Measurements from ENCODE around the gene USP17L25.
"Not testable (repeated sequence)": the region's sequence is repeated elsewhere in the genome, so short reads cannot be mapped to it uniquely, and the experiment has no call there.

Gene USP17L25, protein sequence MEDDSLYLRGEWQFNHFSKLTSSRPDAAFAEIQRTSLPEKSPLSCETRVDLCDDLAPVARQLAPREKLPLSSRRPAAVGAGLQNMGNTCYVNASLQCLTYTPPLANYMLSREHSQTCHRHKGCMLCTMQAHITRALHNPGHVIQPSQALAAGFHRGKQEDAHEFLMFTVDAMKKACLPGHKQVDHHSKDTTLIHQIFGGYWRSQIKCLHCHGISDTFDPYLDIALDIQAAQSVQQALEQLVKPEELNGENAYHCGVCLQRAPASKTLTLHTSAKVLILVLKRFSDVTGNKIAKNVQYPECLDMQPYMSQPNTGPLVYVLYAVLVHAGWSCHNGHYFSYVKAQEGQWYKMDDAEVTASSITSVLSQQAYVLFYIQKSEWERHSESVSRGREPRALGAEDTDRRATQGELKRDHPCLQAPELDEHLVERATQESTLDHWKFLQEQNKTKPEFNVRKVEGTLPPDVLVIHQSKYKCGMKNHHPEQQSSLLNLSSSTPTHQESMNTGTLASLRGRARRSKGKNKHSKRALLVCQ

DNA sequence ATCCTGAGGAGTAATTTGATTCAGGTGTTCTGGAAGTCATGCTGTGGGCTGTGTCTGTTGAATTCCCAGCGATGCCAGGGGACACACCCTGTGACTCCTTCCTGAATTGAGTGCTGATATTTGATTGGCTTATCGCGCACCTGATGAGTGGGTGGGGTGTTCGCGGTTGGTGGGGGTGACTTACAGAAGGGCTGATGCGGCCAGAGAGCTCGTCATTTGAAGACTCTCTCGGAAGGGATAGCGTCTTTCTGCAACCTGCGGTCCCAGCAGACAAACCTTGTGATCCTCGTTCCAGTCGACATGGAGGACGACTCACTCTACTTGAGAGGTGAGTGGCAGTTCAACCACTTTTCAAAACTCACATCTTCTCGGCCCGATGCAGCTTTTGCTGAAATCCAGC lies at the start of gene USP17L25:
USP17L25 (plus strand) TSS at position 301 of the 400 bp plus-strand sequence; CDS start at position 301, 0 bp downstream.
- in situ Hi-C loops (cut with HindIII; ENCODE audit: low sequenced_read_pairs): not testable (repeated sequence)

DNA sequence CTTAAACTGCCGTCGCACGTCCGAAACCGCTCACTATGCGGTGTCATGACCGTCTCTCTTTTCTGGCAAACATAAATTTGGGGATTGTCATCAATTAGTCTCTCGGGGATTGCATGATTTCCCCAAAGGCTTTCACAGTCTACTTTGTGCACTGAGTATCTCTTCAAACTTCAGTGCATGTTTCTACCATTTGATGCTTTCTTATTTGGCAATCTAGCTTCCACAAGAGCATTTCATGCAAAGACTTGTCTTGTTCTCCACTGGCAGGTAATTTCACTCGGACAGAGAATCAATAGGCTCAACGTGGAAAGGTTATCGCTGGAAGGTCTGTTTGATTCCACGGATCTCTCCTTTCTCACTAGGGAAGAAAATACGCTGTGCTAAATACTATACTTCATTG lies 5.5 kb upstream of the USP17L25 start:
- in situ Hi-C loops (cut with HindIII; ENCODE audit: low sequenced_read_pairs): not testable (repeated sequence)

DNA sequence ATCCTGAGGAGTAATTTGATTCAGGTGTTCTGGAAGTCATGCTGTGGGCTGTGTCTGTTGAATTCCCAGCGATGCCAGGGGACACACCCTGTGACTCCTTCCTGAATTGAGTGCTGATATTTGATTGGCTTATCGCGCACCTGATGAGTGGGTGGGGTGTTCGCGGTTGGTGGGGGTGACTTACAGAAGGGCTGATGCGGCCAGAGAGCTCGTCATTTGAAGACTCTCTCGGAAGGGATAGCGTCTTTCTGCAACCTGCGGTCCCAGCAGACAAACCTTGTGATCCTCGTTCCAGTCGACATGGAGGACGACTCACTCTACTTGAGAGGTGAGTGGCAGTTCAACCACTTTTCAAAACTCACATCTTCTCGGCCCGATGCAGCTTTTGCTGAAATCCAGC lies 4.8 kb upstream of the USP17L25 start, which contains the start of gene USP17L24:
USP17L24 (plus strand) TSS at position 301 of the 400 bp plus-strand sequence; CDS start at position 301, 0 bp downstream.
- in situ Hi-C loops (cut with HindIII; ENCODE audit: low sequenced_read_pairs): not testable (repeated sequence)

DNA sequence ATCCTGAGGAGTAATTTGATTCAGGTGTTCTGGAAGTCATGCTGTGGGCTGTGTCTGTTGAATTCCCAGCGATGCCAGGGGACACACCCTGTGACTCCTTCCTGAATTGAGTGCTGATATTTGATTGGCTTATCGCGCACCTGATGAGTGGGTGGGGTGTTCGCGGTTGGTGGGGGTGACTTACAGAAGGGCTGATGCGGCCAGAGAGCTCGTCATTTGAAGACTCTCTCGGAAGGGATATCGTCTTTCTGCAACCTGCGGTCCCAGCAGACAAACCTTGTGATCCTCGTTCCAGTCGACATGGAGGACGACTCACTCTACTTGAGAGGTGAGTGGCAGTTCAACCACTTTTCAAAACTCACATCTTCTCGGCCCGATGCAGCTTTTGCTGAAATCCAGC lies 4.6 kb downstream of the USP17L25 start, which contains the start of gene USP17L26:
USP17L26 (plus strand) TSS at position 301 of the 400 bp plus-strand sequence; CDS start at position 301, 0 bp downstream.
- in situ Hi-C loops (cut with HindIII; ENCODE audit: low sequenced_read_pairs): not testable (repeated sequence)

DNA sequence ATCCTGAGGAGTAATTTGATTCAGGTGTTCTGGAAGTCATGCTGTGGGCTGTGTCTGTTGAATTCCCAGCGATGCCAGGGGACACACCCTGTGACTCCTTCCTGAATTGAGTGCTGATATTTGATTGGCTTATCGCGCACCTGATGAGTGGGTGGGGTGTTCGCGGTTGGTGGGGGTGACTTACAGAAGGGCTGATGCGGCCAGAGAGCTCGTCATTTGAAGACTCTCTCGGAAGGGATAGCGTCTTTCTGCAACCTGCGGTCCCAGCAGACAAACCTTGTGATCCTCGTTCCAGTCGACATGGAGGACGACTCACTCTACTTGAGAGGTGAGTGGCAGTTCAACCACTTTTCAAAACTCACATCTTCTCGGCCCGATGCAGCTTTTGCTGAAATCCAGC lies 9.4 kb downstream of the USP17L25 start, which contains the start of gene USP17L5:
USP17L5 (plus strand) TSS at position 301 of the 400 bp plus-strand sequence; CDS start at position 301, 0 bp downstream.
- in situ Hi-C loops (cut with HindIII; ENCODE audit: low sequenced_read_pairs): not testable (repeated sequence)

DNA sequence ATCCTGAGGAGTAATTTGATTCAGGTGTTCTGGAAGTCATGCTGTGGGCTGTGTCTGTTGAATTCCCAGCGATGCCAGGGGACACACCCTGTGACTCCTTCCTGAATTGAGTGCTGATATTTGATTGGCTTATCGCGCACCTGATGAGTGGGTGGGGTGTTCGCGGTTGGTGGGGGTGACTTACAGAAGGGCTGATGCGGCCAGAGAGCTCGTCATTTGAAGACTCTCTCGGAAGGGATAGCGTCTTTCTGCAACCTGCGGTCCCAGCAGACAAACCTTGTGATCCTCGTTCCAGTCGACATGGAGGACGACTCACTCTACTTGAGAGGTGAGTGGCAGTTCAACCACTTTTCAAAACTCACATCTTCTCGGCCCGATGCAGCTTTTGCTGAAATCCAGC lies 14.1 kb downstream of the USP17L25 start, which contains the start of gene USP17L27:
USP17L27 (plus strand) TSS at position 301 of the 400 bp plus-strand sequence; CDS start at position 301, 0 bp downstream.
- in situ Hi-C loops (cut with HindIII; ENCODE audit: low sequenced_read_pairs): not testable (repeated sequence)

DNA sequence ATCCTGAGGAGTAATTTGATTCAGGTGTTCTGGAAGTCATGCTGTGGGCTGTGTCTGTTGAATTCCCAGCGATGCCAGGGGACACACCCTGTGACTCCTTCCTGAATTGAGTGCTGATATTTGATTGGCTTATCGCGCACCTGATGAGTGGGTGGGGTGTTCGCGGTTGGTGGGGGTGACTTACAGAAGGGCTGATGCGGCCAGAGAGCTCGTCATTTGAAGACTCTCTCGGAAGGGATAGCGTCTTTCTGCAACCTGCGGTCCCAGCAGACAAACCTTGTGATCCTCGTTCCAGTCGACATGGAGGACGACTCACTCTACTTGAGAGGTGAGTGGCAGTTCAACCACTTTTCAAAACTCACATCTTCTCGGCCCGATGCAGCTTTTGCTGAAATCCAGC lies 18.9 kb downstream of the USP17L25 start, which contains the start of gene USP17L28:
USP17L28 (plus strand) TSS at position 301 of the 400 bp plus-strand sequence; CDS start at position 301, 0 bp downstream.
- in situ Hi-C loops (cut with HindIII; ENCODE audit: low sequenced_read_pairs): not testable (repeated sequence)

DNA sequence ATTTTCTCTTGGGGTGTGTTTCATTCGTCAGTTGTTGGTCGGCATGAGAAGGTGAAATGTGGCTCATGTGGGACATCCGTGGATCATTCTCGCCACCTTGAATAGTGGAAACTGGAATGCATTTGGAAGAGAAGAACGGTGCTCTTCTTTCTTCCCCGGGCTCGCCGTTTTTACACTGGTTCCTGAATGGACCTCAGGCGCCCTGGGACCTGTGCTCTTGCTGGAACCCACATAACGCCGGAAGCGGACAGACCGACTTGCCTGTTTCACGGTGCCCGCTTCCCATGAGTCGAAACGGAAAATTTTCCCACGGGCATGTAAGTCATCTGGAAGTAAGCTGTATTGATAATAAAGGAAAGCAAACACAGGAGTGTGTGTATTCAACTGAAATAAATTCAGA lies 21.2 kb downstream of the USP17L25 start:
- in situ Hi-C loops (cut with HindIII; ENCODE audit: low sequenced_read_pairs): not testable (repeated sequence)

DNA sequence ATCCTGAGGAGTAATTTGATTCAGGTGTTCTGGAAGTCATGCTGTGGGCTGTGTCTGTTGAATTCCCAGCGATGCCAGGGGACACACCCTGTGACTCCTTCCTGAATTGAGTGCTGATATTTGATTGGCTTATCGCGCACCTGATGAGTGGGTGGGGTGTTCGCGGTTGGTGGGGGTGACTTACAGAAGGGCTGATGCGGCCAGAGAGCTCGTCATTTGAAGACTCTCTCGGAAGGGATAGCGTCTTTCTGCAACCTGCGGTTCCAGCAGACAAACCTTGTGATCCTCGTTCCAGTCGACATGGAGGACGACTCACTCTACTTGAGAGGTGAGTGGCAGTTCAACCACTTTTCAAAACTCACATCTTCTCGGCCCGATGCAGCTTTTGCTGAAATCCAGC lies 23.6 kb downstream of the USP17L25 start, which contains the start of gene USP17L29:
USP17L29 (plus strand) TSS at position 301 of the 400 bp plus-strand sequence; CDS start at position 301, 0 bp downstream.
- in situ Hi-C loops (cut with HindIII; ENCODE audit: low sequenced_read_pairs): not testable (repeated sequence)

DNA sequence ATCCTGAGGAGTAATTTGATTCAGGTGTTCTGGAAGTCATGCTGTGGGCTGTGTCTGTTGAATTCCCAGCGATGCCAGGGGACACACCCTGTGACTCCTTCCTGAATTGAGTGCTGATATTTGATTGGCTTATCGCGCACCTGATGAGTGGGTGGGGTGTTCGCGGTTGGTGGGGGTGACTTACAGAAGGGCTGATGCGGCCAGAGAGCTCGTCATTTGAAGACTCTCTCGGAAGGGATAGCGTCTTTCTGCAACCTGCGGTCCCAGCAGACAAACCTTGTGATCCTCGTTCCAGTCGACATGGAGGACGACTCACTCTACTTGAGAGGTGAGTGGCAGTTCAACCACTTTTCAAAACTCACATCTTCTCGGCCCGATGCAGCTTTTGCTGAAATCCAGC lies 33.1 kb downstream of the USP17L25 start, which contains the start of gene USP17L30:
USP17L30 (plus strand) TSS at position 301 of the 400 bp plus-strand sequence; CDS start at position 301, 0 bp downstream.
- in situ Hi-C loops (cut with HindIII; ENCODE audit: low sequenced_read_pairs): not testable (repeated sequence)

DNA sequence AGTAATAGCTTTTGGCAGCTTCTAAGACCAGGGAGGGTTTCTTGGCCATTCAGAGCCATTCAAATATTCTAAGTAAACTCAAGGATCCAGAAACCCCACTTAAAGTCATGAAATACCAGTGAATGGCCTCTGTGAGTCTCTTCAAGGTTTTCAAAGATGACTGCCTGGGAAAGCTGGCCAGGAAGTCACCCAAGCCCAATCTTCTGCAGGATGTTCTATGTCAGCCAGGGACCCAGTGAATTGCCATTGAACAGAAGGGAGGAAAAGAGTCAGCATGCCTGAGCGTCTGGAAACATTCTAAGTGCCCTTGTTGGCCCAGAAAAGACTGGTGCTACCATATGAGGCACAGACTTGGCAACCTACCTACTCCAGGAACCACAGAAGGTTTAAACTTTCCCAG lies 50.2 kb downstream of the USP17L25 start:
- in situ Hi-C loops (cut with HindIII; ENCODE audit: low sequenced_read_pairs): not testable (repeated sequence)

Data from endothelial cell of hepatic sinusoid (primary cell).